Putamen (tissue), 1 donor: ENCODE data around the gene ALDH1A2.
"Not testable (repeated sequence)": the region's sequence is repeated elsewhere in the genome, so short reads cannot be mapped to it uniquely, and the experiment has no call there.

ENCODE experiments used
- DNase-seq: peaks from one replicate; pipeline ENCODE4 v3.0.0-alpha.2; 2016; ENCODE audit warnings: low spot score

Gene ALDH1A2

DNA sequence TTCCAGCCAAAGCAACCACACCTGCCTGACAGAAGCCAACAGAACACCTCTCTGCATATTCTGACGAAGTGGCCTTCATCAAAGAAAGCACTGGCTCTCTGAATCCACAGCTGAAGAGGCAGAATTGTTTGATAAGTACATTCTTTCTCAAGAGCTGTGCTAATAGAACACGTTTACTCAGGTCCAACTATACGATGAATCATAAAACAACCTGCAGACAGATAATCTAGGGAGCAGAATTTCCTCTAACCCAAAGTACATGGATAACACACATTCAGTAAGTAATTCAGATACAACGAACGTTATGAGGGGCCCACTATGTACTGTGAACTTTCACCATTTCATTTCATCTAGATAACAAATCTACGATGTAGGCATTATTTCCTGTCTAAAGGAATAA lies 25.4 kb downstream of the ALDH1A2 start:
- DNase-seq, result no peak

DNA sequence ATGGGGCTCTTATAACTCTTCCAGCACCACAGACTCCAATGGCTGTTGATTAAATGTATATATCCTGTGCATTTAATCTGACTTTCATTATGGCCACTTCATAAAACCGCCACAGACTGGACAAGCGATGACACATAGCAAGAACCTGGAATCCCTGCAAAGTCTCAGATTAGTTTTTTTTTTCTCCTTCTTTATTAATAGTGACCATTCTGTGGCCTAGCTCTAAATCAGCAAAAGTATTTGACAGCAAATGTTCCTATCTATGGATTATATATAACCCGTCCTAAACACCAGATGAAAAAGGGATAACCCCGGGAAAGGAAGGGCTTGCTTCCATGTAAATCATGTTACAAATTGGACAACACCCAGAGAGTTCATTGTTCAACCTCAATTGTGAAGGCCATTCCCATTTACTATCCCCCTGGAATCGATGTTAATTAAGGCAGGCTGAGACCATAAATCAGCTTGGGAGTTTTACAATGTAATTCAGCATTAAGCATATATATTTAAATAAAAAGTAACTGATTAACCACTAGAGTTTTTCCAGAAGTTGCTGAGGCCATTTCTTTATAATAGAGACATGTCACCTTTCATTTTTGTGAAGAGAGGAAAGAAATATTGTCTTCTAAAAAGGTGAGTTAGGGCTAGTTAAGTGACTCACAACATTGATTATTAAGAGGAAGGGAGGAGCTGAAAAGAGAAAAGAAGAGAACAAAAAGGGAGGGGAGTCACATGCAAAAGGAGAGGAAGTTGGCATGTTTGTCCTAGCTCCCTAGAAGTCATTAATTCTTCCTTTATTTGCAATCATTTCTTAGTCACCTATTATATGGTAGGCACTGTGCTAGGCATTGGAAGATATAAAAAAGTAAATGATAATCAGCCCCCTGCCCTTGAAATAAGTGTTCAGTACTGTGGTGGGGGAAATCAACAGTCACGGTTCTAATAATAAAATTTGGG lies 26.2 kb downstream of the ALDH1A2 start:
- no peak for DNase-seq

DNA sequence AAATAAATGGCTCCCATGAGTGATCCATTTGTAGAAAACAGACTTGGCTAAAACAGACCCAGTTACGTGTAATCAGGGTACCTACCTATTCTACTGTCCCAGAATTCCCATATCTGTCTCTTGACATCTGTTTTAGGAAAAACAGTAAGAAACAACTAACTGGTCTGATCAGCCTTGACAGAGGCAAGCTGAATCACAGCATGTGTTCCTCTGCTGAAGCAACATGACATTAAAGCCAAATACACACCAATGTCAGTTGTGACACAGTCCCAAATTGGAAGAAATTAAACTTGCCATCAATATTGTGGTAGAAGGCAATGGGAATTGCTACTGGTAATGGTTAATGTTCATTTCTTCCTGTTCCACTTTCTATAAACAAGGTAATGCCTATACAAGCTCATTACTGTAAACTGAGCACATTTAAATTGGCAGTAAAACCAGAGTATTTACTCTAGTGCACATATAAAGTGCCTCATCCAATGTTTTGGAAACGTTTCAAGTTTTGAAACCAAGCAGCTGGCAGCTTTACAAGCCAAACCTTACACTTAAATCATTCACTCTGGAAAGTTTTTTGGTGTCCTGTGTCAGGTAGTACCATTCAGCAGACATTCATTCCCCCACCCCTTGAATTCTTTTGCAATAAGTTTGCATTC lies 27.0 kb downstream of the ALDH1A2 start:
- no peak for DNase-seq

DNA sequence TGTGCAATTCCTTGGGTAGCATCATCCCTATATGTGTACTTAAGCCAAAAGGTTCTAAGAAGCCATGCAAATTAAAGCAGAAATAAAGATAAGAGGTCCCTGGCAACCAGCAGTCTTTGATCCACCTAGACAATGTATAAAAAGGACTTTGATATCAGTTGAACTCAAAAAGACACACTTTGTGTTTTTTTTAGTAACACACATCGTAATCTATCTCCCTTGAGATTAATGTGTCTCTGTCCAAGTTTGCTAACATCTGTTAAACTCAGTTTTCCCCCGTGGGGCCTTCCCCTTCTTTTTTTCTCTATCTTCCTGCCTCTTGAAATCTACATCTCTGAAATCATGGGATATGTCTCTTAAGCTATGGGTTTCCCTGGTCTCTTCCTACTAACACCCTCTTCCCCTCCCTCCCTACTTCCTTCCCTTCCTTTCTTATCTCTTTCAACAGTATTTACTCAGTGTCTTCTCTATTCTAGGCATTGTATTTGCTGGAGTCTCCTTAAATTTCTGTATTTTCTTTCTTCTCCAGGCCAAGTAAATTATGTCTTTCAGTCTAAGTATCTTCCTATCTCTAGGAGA lies 27.7 kb downstream of the ALDH1A2 start:
- DNase-seq, result no peak

DNA sequence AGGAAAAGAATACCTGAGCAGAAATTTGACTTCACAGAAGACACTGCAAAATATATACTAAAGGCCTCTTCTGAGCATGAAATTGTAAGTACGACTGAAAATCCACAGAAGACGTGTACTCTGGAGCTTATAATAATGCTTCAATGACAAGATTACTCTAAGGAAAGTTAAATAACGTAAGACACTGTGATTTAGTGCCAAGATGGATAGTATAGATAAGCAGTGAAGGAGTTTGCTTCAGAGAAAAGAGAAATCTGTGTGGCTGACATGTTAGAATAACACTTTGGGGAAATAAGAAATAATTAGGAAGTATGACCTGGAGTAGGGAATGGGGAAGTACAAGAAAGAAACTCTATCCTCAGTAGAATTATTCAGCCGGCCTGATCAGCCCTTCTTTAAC lies 28.9 kb downstream of the ALDH1A2 start:
- no peak for DNase-seq

DNA sequence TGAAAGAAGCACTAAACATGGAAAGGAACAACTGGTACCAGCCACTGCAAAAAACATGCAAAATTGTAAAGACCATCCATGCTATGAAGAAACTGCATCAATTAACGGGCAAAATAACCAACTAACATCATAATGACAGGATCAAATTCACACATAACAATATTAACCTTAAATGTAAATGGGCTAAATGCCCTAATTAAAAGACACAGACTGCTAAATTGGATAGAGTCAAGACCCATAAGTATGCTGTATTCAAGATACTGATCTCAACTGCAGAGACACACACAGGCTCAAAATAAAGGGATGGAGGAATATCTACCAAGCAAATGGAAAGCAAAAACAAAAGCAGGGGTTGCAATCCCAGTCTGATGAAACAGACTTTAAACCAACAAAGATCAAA lies 37.1 kb downstream of the ALDH1A2 start:
- DNase-seq, result not testable (repeated sequence)

DNA sequence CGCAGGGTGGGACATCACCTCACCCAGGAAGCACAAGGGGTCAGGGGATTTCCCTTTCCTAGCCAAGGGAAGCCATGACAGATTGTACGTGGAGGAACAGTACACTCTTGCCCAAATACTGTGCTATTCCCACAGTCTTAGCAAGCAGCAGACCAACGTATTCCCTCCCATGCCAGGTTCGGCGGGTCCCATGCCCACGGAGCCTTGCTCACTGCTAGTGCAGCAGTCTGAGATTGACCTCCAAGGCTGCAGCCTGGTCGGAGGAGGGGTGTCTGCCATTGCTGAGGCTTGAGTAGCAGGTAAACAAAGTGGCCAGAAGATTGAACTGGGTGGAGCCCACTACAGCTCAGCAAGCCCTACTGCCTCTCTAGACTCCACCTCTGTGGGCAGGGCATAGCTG lies 39.0 kb downstream of the ALDH1A2 start:
- no peak for DNase-seq

DNA sequence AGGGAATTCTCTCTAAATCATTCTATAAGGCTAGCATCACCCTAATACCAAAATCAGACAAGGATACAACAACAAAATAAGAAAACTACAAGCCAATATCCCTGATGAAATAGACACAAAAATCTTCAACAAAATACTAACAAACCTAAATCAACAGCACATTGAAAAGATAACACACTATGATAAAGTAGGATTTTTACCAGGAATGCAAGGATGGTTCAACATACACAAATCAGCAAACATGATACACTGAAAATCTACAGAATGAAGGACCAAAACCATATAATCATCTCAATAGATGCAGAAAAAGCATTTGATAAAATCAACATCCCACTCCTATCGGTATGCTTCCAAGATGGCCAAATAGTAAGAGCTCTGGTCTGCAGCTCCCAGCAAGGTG lies 39.5 kb downstream of the ALDH1A2 start:
- DNase-seq, result no peak

DNA sequence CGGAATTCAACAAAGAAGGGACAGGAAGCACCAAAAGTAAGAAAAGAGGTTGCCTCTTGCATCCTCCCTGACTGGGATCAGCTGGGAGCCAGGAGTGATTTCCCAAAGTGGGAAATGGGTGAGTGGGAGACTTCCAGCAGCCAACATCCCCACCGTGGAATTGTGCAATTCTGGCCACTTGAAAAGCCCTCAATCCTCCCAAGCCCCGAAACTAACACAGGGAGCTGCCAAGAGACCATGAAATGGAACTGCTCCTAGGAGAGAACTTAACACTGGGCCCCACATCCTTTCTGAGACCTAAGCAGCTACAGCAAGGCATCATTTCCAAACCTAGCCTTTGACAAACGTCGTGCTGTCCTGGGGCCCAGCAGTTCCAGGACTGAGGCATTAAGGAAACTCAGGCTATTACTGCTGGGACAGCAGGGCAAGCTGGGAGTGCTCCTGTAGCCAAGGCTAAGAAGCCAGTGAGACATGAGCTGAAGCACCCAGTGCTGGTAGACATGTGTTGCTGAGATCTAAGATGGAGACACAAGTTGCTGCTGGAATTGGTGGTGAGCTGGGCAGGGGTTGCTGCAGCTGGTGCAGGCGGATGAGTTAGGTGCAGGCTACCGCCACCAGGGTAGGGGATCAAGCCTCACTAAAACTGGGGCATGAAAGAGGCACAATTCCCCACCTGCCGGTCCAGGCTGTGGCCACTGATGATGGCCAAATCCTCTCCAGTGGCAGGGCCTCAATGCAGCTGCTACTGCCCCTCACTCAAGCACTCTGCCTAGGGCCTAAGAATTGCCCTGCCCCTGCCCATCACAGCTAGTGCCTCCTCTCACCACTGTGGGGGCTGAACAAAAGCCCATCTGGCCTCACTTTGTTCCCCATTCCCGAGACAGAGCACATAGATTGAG lies 43.9 kb downstream of the ALDH1A2 start:
- no peak for DNase-seq

DNA sequence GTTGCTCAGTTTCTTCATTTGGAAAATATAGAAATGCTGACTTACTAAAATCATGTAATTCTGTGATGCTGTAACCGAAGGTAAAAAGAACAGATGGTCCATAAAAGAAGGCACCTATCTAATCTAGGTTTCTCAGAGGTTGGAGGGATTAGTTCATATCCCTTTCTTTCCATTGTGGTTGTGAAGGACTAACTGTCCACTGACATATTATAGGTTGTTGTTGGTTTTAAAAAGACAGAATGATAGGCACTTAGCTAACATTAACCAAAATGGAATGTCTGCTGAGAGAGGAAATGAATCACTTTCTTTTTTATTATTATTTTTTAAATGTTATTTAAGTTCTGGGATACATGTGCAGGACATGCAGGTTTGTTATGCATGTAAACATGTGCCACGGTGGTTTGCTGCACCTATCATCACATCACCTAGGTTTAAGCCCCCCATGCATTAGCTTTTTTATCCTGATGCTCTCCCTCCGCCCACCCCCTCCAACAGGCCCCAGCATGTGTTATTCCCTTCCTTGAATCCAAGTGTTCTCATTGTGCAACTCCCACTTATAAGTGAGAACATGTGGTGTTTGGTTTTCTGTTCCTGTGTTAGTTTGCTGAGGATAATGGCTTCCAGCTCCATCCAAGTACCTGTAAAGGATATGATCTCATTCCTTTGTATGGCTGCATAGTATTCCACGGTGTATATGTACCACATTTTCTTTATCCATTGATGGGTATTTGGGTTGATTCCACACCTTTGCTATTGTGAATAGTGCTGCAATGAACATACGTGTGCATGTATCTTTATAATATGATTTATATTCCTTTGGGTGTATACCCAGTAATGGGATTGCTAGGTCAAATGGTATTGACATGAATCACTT lies 45.8 kb downstream of the ALDH1A2 start:
- no peak for DNase-seq

DNA sequence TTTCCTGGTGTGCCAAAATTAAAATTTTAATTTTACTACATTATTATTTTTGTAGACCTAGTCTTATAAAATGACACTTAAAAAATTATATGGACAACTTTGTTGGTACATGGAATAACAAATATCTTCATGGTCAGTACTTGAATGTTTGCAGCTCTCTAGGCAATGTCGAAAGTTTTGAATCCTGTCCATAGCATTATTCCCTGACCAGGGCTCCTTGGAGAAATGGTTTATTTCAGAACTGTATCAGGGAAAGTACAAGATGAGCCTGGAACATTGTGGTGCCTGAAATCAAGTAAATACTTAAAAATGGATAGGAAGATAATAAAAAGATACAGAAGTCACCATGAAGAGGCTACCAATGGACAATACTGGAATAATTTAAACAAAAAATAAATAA lies 47.6 kb downstream of the ALDH1A2 start:
- DNase-seq, result no peak

DNA sequence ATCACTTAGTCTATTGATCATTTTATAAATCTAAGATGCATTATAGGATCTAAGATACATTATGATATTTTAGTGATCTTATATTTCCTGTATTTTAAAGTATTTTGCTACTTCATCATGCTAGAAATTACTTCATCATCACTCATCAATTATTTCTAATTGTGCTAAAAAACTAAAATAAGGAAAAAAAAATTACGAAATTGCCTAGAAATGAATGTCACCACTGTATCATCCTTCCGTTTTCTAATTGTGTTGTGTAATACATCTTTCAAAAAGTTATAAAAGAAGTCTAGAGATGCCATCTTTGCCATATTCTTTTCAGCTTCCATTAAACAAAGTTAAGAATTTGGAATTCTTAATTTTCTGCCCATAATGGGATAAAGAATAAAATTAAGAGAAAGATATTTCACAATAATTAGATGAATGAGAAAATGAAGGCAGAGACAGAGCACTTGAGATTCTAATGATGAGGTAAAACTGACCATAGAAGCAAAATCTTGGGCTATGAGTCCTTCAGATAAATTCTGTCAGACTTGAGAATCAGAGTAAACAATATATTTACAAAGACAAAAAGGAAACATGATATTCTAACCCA lies 48.8 kb downstream of the ALDH1A2 start:
- no peak for DNase-seq

DNA sequence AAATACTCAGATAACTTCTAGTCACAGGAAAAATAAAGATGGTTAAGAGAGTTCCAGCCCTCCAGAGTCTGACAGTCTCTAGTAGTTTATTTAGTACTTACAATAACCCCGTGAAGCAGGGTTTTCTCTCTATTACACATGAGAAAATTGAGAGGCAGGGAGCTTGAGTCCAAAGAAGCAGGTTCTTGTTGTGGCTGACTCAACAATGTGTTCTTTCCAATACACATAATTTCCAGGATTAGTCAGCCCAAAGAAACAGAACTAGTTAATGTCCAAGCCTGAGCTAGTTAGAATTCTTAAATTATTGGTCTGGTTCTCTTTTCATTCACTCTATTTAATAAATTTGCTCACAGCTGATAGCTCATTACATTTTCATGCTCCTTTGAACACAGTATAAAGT lies 49.9 kb downstream of the ALDH1A2 start:
- DNase-seq, result no peak

DNA sequence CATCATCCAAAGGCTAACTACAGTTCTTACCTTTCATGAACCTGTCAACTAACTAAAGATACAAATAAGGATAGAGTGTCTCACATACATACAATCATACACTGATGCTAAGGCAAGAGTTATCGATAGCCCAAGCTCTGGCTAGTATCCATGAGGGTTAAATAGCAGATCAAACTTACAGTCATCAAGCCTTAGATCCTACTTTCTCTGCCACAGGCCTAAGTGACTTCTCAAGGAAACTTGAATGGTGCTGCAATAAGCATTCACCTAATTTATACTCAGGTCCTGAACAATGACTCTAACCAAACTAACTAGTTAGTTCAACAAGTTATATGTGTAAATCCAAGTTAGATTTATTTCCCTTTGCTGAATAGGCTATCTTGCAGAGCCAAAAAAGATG lies 51.0 kb downstream of the ALDH1A2 start:
- no peak for DNase-seq

DNA sequence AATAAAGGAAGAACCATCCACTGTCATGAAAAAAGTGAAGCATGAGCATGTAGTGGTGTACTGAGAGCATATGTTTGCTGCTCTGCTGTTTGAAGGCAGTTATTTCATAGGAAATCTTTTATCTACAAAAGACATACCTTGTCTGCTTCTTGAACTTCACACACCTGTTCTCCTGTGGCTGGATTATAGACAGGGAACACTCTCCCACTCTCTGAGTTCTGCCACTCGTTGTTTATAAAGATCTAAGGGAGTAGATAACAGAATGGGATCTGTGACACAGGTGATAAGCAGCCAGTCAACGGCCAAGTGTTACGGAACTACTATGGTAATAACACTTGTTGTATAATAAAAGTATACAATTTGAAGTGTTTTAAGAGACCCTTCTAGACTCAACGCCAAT lies 51.5 kb downstream of the ALDH1A2 start:
- DNase-seq, result no peak

DNA sequence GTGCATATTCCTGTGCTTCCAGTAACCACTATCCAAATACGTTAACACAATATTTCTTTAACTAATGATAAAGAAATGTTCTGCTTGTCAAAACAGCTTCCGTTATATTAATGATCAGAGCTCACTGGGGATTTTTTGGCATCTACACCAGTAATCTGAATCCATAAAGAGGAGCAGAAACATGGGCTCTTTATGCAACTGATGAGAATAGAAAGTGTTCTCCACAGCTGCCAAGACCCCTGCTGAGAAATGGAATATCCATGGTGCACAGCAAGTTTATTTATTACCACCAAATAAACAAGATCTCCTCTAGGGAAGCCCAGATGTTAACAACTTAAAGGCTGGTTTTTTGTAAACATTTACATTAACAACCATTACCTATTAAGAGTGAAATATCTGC lies 54.5 kb downstream of the ALDH1A2 start:
- no peak for DNase-seq

DNA sequence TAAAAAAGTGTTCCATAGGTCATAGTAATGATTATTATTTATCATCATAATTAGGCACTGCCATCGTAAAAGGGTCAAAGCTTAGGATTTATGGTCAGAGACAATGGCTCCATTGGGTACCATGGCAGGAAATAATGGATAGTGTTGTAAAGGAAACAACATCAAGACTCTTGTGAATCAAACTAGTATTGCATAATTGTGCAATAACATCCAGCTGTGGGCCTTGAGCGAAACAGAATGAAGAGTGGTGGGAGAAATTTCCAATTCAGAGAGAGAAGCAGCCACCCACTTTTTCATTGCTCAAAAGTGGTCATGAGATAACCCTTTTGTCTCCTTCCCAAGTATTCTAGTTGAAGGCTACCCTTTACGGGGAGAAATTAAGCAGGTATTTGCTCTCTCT lies 61.7 kb downstream of the ALDH1A2 start:
- no peak for DNase-seq

DNA sequence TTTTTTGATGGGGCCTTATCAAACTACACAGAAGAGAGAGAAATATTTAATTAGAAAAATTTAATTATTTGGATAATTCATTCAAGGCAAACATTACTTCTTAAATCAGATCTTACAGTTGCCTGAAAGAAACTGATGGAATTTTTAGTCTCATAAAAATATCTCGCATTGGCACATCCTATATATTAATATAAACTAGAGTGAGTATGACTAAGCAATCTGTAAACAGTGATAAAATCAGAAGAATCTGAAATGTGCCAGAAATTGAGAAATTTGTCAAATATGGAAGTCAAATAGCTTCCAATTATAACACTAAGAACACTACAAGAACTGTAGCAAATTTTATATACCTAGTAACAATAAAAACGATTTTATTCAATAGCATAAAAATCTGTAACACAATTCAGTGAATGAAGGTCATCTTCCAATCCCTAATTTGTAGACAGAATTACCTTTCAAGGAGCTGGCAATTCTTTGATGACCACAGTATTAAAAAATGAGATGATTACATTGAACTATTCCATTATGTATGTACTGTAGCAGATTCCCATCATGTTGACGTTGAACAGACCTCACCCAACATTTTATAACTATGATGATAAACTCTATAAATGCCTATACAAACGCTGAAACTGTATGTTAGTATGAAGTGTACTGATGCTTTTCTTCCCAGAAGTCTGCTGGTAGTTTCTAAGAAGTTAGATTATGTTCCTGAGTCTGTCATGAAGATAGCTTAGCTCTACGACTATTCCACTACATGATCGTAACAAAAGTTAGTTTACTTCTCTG lies 63.0 kb downstream of the ALDH1A2 start:
- no peak for DNase-seq

DNA sequence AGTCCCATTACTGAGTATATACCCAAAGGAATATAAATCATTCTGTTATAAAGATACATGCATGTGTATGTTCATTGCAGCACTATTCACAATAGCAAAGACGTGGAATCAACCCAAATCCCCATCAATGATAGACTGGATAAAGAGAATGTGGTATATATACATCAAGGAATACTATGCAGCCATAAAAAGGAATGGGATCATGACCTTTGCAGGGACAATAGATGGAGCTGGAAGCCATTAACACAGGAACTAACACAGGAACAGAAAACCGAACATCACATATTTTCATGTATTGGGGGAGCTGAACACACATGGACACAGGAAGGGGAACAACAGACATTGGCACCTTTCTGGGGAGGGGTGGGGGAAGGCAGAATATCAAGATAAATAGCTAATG lies 65.8 kb downstream of the ALDH1A2 start:
- not testable (repeated sequence) for DNase-seq

DNA sequence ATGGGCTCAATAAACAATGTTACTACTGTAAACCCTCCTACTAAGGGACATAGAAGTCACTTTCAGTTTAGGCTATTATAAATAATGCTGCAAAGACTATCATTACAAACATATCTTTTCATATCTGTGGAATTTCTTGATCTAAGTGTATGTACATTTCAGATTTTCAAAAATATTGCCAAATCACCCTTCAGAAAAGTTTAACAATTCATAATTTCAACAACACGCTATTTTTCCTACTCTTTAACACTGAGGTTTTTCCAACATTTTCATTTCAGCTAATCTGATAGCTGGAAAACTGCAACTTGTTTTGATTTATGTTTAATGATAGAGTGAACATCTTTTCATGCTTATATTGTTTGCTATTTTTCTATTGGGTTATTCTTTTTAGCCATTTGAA lies 69.0 kb downstream of the ALDH1A2 start:
- no peak for DNase-seq
